Endodermal cell (in vitro differentiated cells): ENCODE measurements around the gene ZNF597. TPM values are rescaled to one million over a fixed set of nuclear protein-coding genes. Genes with fewer than 3 reads are reported as not detected.
A peak's percentile ranks its signal among the peaks of the same experiment; 100 is the strongest.

ENCODE experiments used
- DNase-seq: peaks from one replicate; pipeline ENCODE4 v3.0.0-alpha.2; 2017
- H3K27ac ChIP-seq: 2 replicates; pipeline ENCODE4 v1.5.1; 2013; ENCODE audit warnings: mild to moderate bottlenecking, low read depth, low read length, moderate library complexity
- H3K27me3 ChIP-seq: 2 replicates; pipeline ENCODE4 v1.6.1; 2013; ENCODE audit warnings: mild to moderate bottlenecking, low read length, moderate library complexity; ENCODE audit not compliant: insufficient read depth, control insufficient read depth, poor library complexity, severe bottlenecking
- H3K36me3 ChIP-seq: 2 replicates; pipeline ENCODE4 v1.7.0; 2013; ENCODE audit warnings: mild to moderate bottlenecking, low read length, moderate library complexity; ENCODE audit not compliant: control insufficient read depth, insufficient read depth
- H3K4me1 ChIP-seq: one replicate; pipeline ENCODE4 v1.7.0; 2013; ENCODE audit warnings: low read length; ENCODE audit not compliant: control insufficient read depth, insufficient read depth
- H3K4me3 ChIP-seq: 2 replicates; pipeline ENCODE4 v1.5.1; 2013; ENCODE audit warnings: mild to moderate bottlenecking, low read length, moderate library complexity
- H3K9ac ChIP-seq: 2 replicates; pipeline ENCODE4 v1.6.1; 2013; ENCODE audit warnings: mild to moderate bottlenecking, low read length, moderate library complexity; ENCODE audit not compliant: poor library complexity, severe bottlenecking; ENCODE audit errors: extremely low read depth
- H3K9me3 ChIP-seq: 2 replicates; pipeline ENCODE4 v1.6.1; 2013; ENCODE audit warnings: mild to moderate bottlenecking, low read length, moderate library complexity; ENCODE audit not compliant: control insufficient read depth
- H3K27ac Mint-ChIP-seq: 2 replicates; pipeline ENCODE4 v1.8.0; 2020; ENCODE audit warnings: mixed read lengths
- H3K27me3 Mint-ChIP-seq: 2 replicates; pipeline ENCODE4 v1.8.0; 2021; ENCODE audit warnings: mild to moderate bottlenecking, mixed read lengths; ENCODE audit not compliant: insufficient read depth
- H3K36me3 Mint-ChIP-seq: 2 replicates; pipeline ENCODE4 v1.8.0; 2020; ENCODE audit warnings: low read depth, mixed read lengths
- H3K4me1 Mint-ChIP-seq: 2 replicates; pipeline ENCODE4 v1.8.0; 2020; ENCODE audit warnings: mixed read lengths
- H3K4me3 Mint-ChIP-seq: 2 replicates; pipeline ENCODE4 v1.8.0; 2020; ENCODE audit warnings: mild to moderate bottlenecking, moderate library complexity, mixed read lengths
- H3K9me3 Mint-ChIP-seq: 2 replicates; pipeline ENCODE4 v1.8.0; 2020; ENCODE audit warnings: mild to moderate bottlenecking, mixed read lengths
- CTCF ChIP-seq: fragments of 200-600 bp; sonication (generic); conservative IDR thresholded peaks from 2 replicates; pipeline ENCODE4 v1.5.0; 2021; ENCODE audit warnings: antibody characterized with exemption, mild to moderate bottlenecking
- WGBS, 2 experiments: methylation state at CpG; one replicate each; pipeline versions ENCODE4 v1.1.5 to v1.1.7; 2013; ENCODE audit warnings: missing lambda C conversion rate in 2 of 2, mixed read lengths in 1 of 2; ENCODE audit not compliant: insufficient coverage in 1 of 2, insufficient read length in 1 of 2; 5-methylcytosine and 5-hydroxymethylcytosine counted together
- total RNA-seq, 2 donors: library from RNA; stranded (reverse); fragmentation: NEBNext Ultra II Directional in 1 of 2; extraction: Animal tissue kit (Norgen Biotek cat#: 25700) in 1 of 2; gene quantifications; 2 replicates in 1 of 2; 3 replicates in 1 of 2; pipeline ENCODE4 v1.2.1, GENCODE V29; 2021

ZNF597 gene
- total RNA-seq, 2 donors from 2014 or later = 2.0 to 3.1 TPM

- no peaks in the 10 kb centered on the region for H3K4me1 ChIP-seq
- peaks cover 59% of the 10 kb centered on the region for H3K36me3 Mint-ChIP-seq
- no peak overlapping the region for H3K4me3 Mint-ChIP-seq
- H3K4me1 Mint-ChIP-seq = peaks cover 11% of the 10 kb centered on the region
- no peaks in the 10 kb centered on the region for H3K27me3 ChIP-seq
- no peaks in the 10 kb centered on the region for H3K9me3 Mint-ChIP-seq
- no peak for TF ChIP-seq CTCF
- WGBS, 2 experiments = 93 to 96% methylated on average over 15 to 30 of the region's 30 CpGs
- no peak overlapping the region for H3K27ac Mint-ChIP-seq
- H3K9me3 ChIP-seq = no peaks in the 10 kb centered on the region
- peaks cover 45% of the 10 kb centered on the region for H3K36me3 ChIP-seq
- DNase-seq = peak; percentile 36
- no peak overlapping the region for H3K9ac ChIP-seq
- H3K27me3 Mint-ChIP-seq = no peaks in the 10 kb centered on the region
- no peak overlapping the region for H3K27ac ChIP-seq
- H3K4me3 ChIP-seq = no peak overlapping the region
Observed at GRCh38 chr16:3484318-3485096, 41.2 kb upstream of the ZNF597 start.

- Histone ChIP-seq H3K9me3 (no peaks in the 10 kb centered on the region), H3K9ac (no peak overlapping the region), H3K27me3 (no peaks in the 10 kb centered on the region), H3K36me3 (peaks cover 50% of the 10 kb centered on the region), H3K4me1 (peaks cover 3% of the 10 kb centered on the region), H3K4me3 (no peak overlapping the region), H3K27ac (no peak overlapping the region)
- H3K9me3 Mint-ChIP-seq = no peaks in the 10 kb centered on the region
- H3K4me3 Mint-ChIP-seq = no peak overlapping the region
- DNase-seq = peak; percentile 45
- peaks cover 11% of the 10 kb centered on the region for H3K4me1 Mint-ChIP-seq
- peak overlapping the region; percentile 38 for H3K27ac Mint-ChIP-seq
- H3K27me3 Mint-ChIP-seq = no peaks in the 10 kb centered on the region
- WGBS, 2 experiments = 95 to 96% methylated on average over 15 to 18 of the region's 18 CpGs
- no peak for TF ChIP-seq CTCF
- peaks cover 72% of the 10 kb centered on the region for H3K36me3 Mint-ChIP-seq
Observed at GRCh38 chr16:3482659-3483241, 39.4 kb upstream of the ZNF597 start.

GRCh38 chr16:3481696-3482658 is 38.7 kb upstream of the ZNF597 start:
- no peak overlapping the region for H3K4me3 Mint-ChIP-seq
- peaks cover 3% of the 10 kb centered on the region for H3K4me1 ChIP-seq
- peaks cover 70% of the 10 kb centered on the region for H3K36me3 Mint-ChIP-seq
- peaks cover 53% of the 10 kb centered on the region for H3K36me3 ChIP-seq
- H3K9ac ChIP-seq = no peak overlapping the region
- no peak for TF ChIP-seq CTCF
- H3K4me1 Mint-ChIP-seq = peaks cover 11% of the 10 kb centered on the region
- no peaks in the 10 kb centered on the region for H3K27me3 ChIP-seq
- no peak overlapping the region for H3K27ac ChIP-seq
- DNase-seq = no peak
- H3K9me3 Mint-ChIP-seq = no peaks in the 10 kb centered on the region
- H3K4me3 ChIP-seq = no peak overlapping the region
- no peaks in the 10 kb centered on the region for H3K27me3 Mint-ChIP-seq
- no peaks in the 10 kb centered on the region for H3K9me3 ChIP-seq
- WGBS, 2 experiments = 95% methylated on average over 18 to 29 of the region's 32 CpGs
- H3K27ac Mint-ChIP-seq = peak overlapping the region; percentile 75
